ENCODE measurements around the gene EYS.

The EYS gene

DNA sequence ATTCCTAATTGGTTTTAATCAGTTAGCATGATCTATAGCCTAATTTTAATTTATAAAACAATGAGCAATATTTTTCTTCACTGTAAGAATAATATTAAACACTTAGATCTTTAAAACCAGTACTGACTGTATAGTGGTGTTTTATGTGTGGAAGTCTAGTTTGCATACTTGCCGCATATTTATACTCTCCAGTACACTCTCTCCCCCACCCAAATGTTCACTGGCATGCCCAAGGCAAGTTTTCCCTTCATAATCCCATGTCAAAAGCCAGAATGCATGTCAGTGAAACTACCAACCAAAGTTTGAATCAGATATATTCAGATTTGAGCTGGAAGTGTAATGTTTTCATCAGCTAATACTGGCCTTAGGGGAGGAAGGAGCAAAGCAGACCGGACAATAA is 1565.3 kb downstream of the EYS start:
- no peak overlapping the region for H2AFZ ChIP-seq (ENCODE audit: low read depth)
- no peak overlapping the region for H3K9ac ChIP-seq
- H3K27ac ChIP-seq: no peak overlapping the region
- H3K4me1 ChIP-seq (ENCODE audit: low read depth, poor library complexity, severe bottlenecking): no peaks in the 10 kb centered on the region
- no peaks in the 10 kb centered on the region for H3K79me2 ChIP-seq (ENCODE audit: insufficient read depth, low read depth)
- H4K20me1 ChIP-seq (ENCODE audit: insufficient read depth): no peaks in the 10 kb centered on the region
- H3K4me2 ChIP-seq: no peak overlapping the region
- TF ChIP-seq CTCF (conservative IDR thresholded peaks at IDR 0.05; ENCODE audit: low read depth, low read length): no peak
- no peaks in the 10 kb centered on the region for H3K27me3 ChIP-seq (ENCODE audit: insufficient read depth, low read depth)
- H3K36me3 ChIP-seq (ENCODE audit: insufficient read depth): no peaks in the 10 kb centered on the region
- no peak overlapping the region for H3K4me3 ChIP-seq (IDR thresholded peaks at IDR 0.05; ENCODE audit: insufficient read depth, low read depth, low read length)

GRCh38 chr6:64128301-64129024 is 1578.6 kb downstream of the EYS start:
- Histone ChIP-seq H3K4me2 (no peak overlapping the region), H3K27me3 (ENCODE audit: insufficient read depth, low read depth) (no peaks in the 10 kb centered on the region), H3K27ac (no peak overlapping the region), H3K4me3 (IDR thresholded peaks at IDR 0.05; ENCODE audit: insufficient read depth, low read depth, low read length) (no peak overlapping the region), H3K79me2 (ENCODE audit: insufficient read depth, low read depth) (no peaks in the 10 kb centered on the region), H3K36me3 (ENCODE audit: insufficient read depth) (no peaks in the 10 kb centered on the region), H2AFZ (ENCODE audit: low read depth) (no peak overlapping the region), H3K9ac (no peak overlapping the region), H4K20me1 (ENCODE audit: insufficient read depth) (no peaks in the 10 kb centered on the region), H3K4me1 (ENCODE audit: low read depth, poor library complexity, severe bottlenecking) (no peaks in the 10 kb centered on the region)
- TF ChIP-seq CTCF (conservative IDR thresholded peaks at IDR 0.05; ENCODE audit: low read depth, low read length): no peak

DNA sequence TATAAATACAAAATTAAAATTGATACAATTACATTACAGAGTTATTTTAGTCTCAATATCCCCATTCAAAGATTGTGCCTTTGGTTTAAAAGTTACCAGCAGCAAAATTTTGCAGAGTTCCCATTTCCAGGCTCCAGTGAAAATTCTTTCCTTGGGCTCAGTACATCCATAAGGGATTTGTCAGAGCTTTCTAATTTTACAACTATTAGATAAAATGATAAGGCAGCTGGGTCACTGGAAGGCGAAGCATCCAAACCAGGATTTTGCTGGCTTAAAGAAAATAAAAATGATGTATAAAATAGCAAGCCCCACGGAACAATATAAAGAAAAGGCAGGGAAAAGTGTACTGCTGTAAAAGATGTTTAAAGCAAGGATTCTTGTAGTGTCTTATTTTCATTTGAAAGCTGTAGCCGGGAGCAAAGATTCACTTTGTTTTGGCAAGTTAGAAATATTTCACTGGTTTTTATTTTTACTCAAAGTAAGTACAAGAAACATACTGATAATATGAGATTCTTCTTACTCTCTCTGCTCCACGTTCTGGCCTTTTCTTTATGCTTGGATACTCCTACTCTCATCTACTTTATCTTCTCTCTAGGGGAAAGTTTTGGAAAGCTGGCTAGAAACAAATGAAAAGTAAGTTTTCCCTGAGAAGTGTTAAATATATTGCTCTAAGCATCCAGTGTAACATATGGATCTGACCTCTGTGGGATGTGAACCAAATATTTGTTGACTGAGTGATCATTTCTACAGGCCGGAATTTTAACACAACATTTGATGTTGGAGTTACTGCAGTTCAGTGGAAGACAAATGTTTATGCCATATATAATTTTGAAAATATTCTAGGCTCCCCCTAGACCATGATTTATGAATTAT is 1583.0 kb downstream of the EYS start:
- H3K9ac ChIP-seq: no peak overlapping the region
- H3K27ac ChIP-seq: no peak overlapping the region
- no peaks in the 10 kb centered on the region for H3K36me3 ChIP-seq (ENCODE audit: insufficient read depth)
- H3K27me3 ChIP-seq (ENCODE audit: insufficient read depth, low read depth): no peaks in the 10 kb centered on the region
- no peaks in the 10 kb centered on the region for H4K20me1 ChIP-seq (ENCODE audit: insufficient read depth)
- no peak overlapping the region for H3K4me3 ChIP-seq (IDR thresholded peaks at IDR 0.05; ENCODE audit: insufficient read depth, low read depth, low read length)
- H3K79me2 ChIP-seq (ENCODE audit: insufficient read depth, low read depth): no peaks in the 10 kb centered on the region
- no peak for TF ChIP-seq CTCF (conservative IDR thresholded peaks at IDR 0.05; ENCODE audit: low read depth, low read length)
- H3K4me1 ChIP-seq (ENCODE audit: low read depth, poor library complexity, severe bottlenecking): no peaks in the 10 kb centered on the region
- H2AFZ ChIP-seq (ENCODE audit: low read depth): no peak overlapping the region
- no peak overlapping the region for H3K4me2 ChIP-seq

GRCh38 chr6:64122712-64123375 is 1584.2 kb downstream of the EYS start:
- no peaks in the 10 kb centered on the region for H3K27me3 ChIP-seq (ENCODE audit: insufficient read depth, low read depth)
- TF ChIP-seq CTCF (conservative IDR thresholded peaks at IDR 0.05; ENCODE audit: low read depth, low read length): no peak
- H3K36me3 ChIP-seq (ENCODE audit: insufficient read depth): no peaks in the 10 kb centered on the region
- no peak overlapping the region for H3K9ac ChIP-seq
- no peaks in the 10 kb centered on the region for H3K79me2 ChIP-seq (ENCODE audit: insufficient read depth, low read depth)
- no peaks in the 10 kb centered on the region for H3K4me1 ChIP-seq (ENCODE audit: low read depth, poor library complexity, severe bottlenecking)
- H4K20me1 ChIP-seq (ENCODE audit: insufficient read depth): no peaks in the 10 kb centered on the region
- no peak overlapping the region for H3K4me2 ChIP-seq
- H3K27ac ChIP-seq: no peak overlapping the region
- no peak overlapping the region for H2AFZ ChIP-seq (ENCODE audit: low read depth)
- H3K4me3 ChIP-seq (IDR thresholded peaks at IDR 0.05; ENCODE audit: insufficient read depth, low read depth, low read length): no peak overlapping the region
